ENCODE data around the gene ATF6. TPM values are rescaled to one million over a fixed set of nuclear protein-coding genes. Genes with fewer than 3 reads are reported as not detected.

Gene ATF6
- total and polyA plus RNA-seq, 9 of the 15 experiments (the other 6 are each of a cell fraction or from before 2014, with no cell fraction given) = 11.7 to 32.4 (median 20.4) TPM

DNA sequence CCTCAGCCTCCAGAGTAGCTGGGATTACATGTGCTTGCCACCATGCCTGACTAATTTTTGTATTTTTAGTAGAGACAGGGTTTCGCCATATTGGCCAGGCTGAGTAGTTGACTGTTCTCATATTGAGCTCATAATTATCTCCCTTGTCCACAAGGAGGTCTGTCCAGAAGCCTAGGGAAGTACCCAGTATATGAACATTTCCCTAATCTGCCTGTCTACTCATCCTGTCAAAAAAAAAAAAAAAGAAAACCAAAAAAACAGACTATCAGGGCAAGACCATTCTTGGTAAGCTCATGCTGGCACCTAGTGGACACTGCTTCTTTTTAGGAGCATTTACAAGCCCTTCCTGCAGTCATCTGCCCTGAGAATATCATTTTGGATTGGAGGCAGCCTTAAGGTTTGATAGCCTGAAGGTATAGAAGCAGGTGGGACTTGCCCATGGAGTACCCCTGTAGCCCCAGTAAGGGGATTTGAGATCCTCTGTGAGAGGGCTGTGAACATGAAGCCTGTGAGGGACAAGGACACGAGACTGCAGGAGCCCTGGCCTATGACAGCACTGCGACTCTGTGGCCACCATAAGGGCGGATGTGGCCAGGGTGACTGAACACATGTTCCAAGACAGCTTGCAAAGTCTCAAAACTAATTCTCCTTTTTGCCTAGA is 27.4 kb upstream of the ATF6 start:
- Histone ChIP-seq H3K36me3 (ENCODE audit: control insufficient read depth, insufficient read depth, low read length) (no peaks in the 10 kb centered on the region), H3K9me3 (replicated peaks; ENCODE audit: control insufficient read depth, insufficient read depth, low read depth, low read length) (no peaks in the 10 kb centered on the region), H4K20me1 (replicated peaks; ENCODE audit: control insufficient read depth, insufficient read depth, low read length) (no peaks in the 10 kb centered on the region), H3K79me2 (ENCODE audit: control insufficient read depth, insufficient read depth, low read length) (no peaks in the 10 kb centered on the region), H3K9me1 (ENCODE audit: control insufficient read depth, insufficient read depth, low read length) (no peaks in the 10 kb centered on the region), H3K4me1 (replicated peaks in 1 of 2; ENCODE audit: control insufficient read depth in 2 of 2, insufficient read depth in 2 of 2, low read length in 2 of 2) (peaks cover 12 to 28% of the 10 kb centered on the region in 2 experiments; a peak in 4 of 5 replicates), H3K4me2 (ENCODE audit: insufficient read depth, low read length) (no peak overlapping the region), H3K4me3 (no peak overlapping the region), H3K9ac (ENCODE audit: insufficient read depth in 1 of 2, low read depth in 2 of 2, low read length in 2 of 2) (peak overlapping the region in 1 of 2 experiments; percentile 75; a peak in 2 of 4 replicates), H2AFZ (ENCODE audit: low read depth, low read length) (peak overlapping the region; percentile 75), H3K27me3 (ENCODE audit: control insufficient read depth in 2 of 2, insufficient read depth in 2 of 2, low read length in 2 of 2) (no peaks in the 10 kb centered on the region), H3K27ac (ENCODE audit: extremely low read depth, low read depth, low read length) (no peak overlapping the region; the same call in 2 of the 3 replicates)
- ChIA-PET POLR2A (interaction anchor here (0.6 to 3.1 kb wide), 6 partner anchors 11 to 259 kb away, joined by 3 to 19 read pairs (median 6); partner anchors contain the start of gene DUSP12), CTCF (ENCODE audit: low intra/inter-chr PET ratio) (interaction anchor here (0.6 to 2.3 kb wide), 9 partner anchors 89 to 557 kb away, joined by 3 to 9 read pairs (median 3); no protein-coding TSS in a partner anchor)
- ATAC-seq (peak; percentile 94), FAIRE-seq (peak; percentile 84), DNase-seq (ENCODE audit: extremely low read depth in 1 of 4, low spot score in 3 of 4) (peak; percentile 38 to 88 (median 58))
- BruUV-seq (replicated peaks) = no TSS peak
- WGBS (ENCODE audit: insufficient coverage, low coverage, missing lambda C conversion rate) = 84% methylated on average over 4 of the region's 4 CpGs
- in situ Hi-C loops (cut with MboI) = no loop called here
- intact Hi-C loops (cut with micrococcal nuclease) = loop anchor here (1.0 kb wide), 2 partner anchors 91 to 172 kb away; no protein-coding TSS in a partner anchor
- TF ChIP-seq NBN (IDR thresholded peaks at IDR 0.05; ENCODE audit: low read depth) = peak; percentile 90
- peak; percentile 68 for TF ChIP-seq EHMT2 (IDR thresholded peaks at IDR 0.05)
- peak; percentile 91 for TF ChIP-seq BRD9 (IDR thresholded peaks at IDR 0.05; ENCODE audit: low read depth, partially characterized antibody)
- no peak for TF ChIP-seq ZNF778 (CRISPR knock-in tag; IDR thresholded peaks at IDR 0.05)
- TF ChIP-seq L3MBTL2 (IDR thresholded peaks at IDR 0.05) = no peak; the same call in 1 of the 2 replicates
- TF ChIP-seq FOXM1 (IDR thresholded peaks at IDR 0.05; ENCODE audit: low read depth) = peak; percentile 71
- TF ChIP-seq FOXM1 (CRISPR knock-in tag; IDR thresholded peaks at IDR 0.05; ENCODE audit: low read depth) = no peak
- TF ChIP-seq MNT (conservative IDR thresholded peaks at IDR 0.05) = no peak; a peak in 1 of 4 replicates
- TF ChIP-seq ETV1 (tag; conservative IDR thresholded peaks at IDR 0.05; ENCODE audit: low read depth) = peak; percentile 60
- TF ChIP-seq PHF21A (IDR thresholded peaks at IDR 0.05; ENCODE audit: borderline replicate concordance, low read depth) = peak; percentile 23; the same call in 1 of the 2 replicates
- TF ChIP-seq TEAD2 (tag; IDR thresholded peaks at IDR 0.05) = no peak
- no peak for TF ChIP-seq ZNF518B (CRISPR knock-in tag; IDR thresholded peaks at IDR 0.05)
- 0 out of 2 replicates have a peak, but pooled peaks have one; percentile 35 for TF ChIP-seq NFATC3 (IDR thresholded peaks at IDR 0.05)
- peak; percentile 41; the same call in 1 of the 2 replicates for TF ChIP-seq TEAD4 (IDR thresholded peaks at IDR 0.05; ENCODE audit: low read length)
- no peak for TF ChIP-seq TEAD4 (CRISPR knock-in tag; IDR thresholded peaks at IDR 0.05; ENCODE audit: borderline replicate concordance)
- no peak for TF ChIP-seq KLF13 (tag; IDR thresholded peaks at IDR 0.05; ENCODE audit: borderline replicate concordance, low read depth)
- no peak for TF ChIP-seq ZNF511 (CRISPR knock-in tag; IDR thresholded peaks at IDR 0.05)
